Mesenchymal stem cell (in vitro differentiated cells and primary cell): Measurements from ENCODE around the gene ATP8B4.

Experiments used
- DNase-seq: peaks from one replicate; pipeline ENCODE4 v3.0.0-alpha.2; 2013
- H2AFZ ChIP-seq: one replicate; pipeline ENCODE4 v1.6.1; 2013; ENCODE audit warnings: low read depth, mild to moderate bottlenecking, control low read depth, inconsistent platforms, low read length, moderate library complexity
- H2AK5ac ChIP-seq: 2 replicates; pipeline ENCODE4 v1.6.1; 2013; ENCODE audit warnings: low read length, moderate library complexity, mild to moderate bottlenecking, inconsistent platforms; ENCODE audit not compliant: severe bottlenecking
- H2BK120ac ChIP-seq: one replicate; pipeline ENCODE4 v1.6.1; 2013; ENCODE audit warnings: low read depth, mild to moderate bottlenecking, inconsistent platforms, low read length, moderate library complexity
- H2BK12ac ChIP-seq, 2 experiments: one replicate each; pipeline ENCODE4 v1.6.1; 2013; ENCODE audit warnings: inconsistent platforms in 2 of 2, low read length in 2 of 2, mild to moderate bottlenecking in 2 of 2, moderate library complexity in 2 of 2, control low read depth in 1 of 2
- H2BK15ac ChIP-seq: one replicate; pipeline ENCODE4 v1.6.1; 2013; ENCODE audit warnings: mild to moderate bottlenecking, low read depth, inconsistent platforms; ENCODE audit not compliant: poor library complexity, severe bottlenecking
- H2BK5ac ChIP-seq: 2 replicates; pipeline ENCODE4 v1.6.1; 2013; ENCODE audit warnings: low read depth, mild to moderate bottlenecking, low read length, control low read depth, inconsistent platforms; ENCODE audit not compliant: poor library complexity, severe bottlenecking
- H3K14ac ChIP-seq, 2 experiments: one replicate each; pipeline ENCODE4 v1.6.1; 2013; ENCODE audit warnings: inconsistent platforms in 2 of 2, low read length in 2 of 2, control low read depth in 1 of 2, mild to moderate bottlenecking in 1 of 2, moderate library complexity in 1 of 2
- H3K18ac ChIP-seq, 2 experiments: one replicate each; pipeline ENCODE4 v1.6.1; 2013; ENCODE audit warnings: inconsistent platforms in 2 of 2, low read length in 2 of 2, control low read depth in 1 of 2, low read depth in 1 of 2, mild to moderate bottlenecking in 1 of 2
- H3K23ac ChIP-seq, 2 experiments: one replicate each; pipeline ENCODE4 v1.6.1; 2013; ENCODE audit warnings: inconsistent platforms in 2 of 2, low read length in 2 of 2, mild to moderate bottlenecking in 2 of 2, moderate library complexity in 2 of 2, control low read depth in 1 of 2
- H3K27ac ChIP-seq: 2 replicates; pipeline ENCODE4 v1.5.1; 2013; ENCODE audit warnings: mild to moderate bottlenecking, moderate library complexity, low read length, control low read depth, inconsistent platforms; ENCODE audit not compliant: poor library complexity, severe bottlenecking
- H3K27me3 ChIP-seq, 2 experiments: 2 replicates each; pipeline versions ENCODE4 v1.6.1 to v1.7.0; 2013; ENCODE audit warnings: low read length in 2 of 2, mild to moderate bottlenecking in 2 of 2, moderate library complexity in 2 of 2, control low read depth in 1 of 2, inconsistent platforms in 1 of 2; ENCODE audit not compliant: control insufficient read depth in 1 of 2, insufficient read depth in 1 of 2
- H3K36me3 ChIP-seq, 2 experiments: 2 replicates each; pipeline versions ENCODE4 v1.6.1 to v1.7.0; 2013; ENCODE audit warnings: low read length in 2 of 2, control low read depth in 1 of 2, inconsistent platforms in 1 of 2, low read depth in 1 of 2, mild to moderate bottlenecking in 1 of 2; ENCODE audit not compliant: insufficient read depth in 2 of 2, control insufficient read depth in 1 of 2
- H3K4ac ChIP-seq, 2 experiments: one replicate each; pipeline ENCODE4 v1.6.1; 2013; ENCODE audit warnings: inconsistent platforms in 2 of 2, low read length in 2 of 2, mild to moderate bottlenecking in 2 of 2, moderate library complexity in 2 of 2, control low read depth in 1 of 2, low read depth in 1 of 2
- H3K4me1 ChIP-seq: 2 replicates; pipeline ENCODE4 v1.6.1; 2013; ENCODE audit warnings: low read depth, low read length, control low read depth; ENCODE audit not compliant: control insufficient read depth, insufficient read depth
- H3K4me2 ChIP-seq: 2 replicates; pipeline ENCODE4 v1.6.1; 2013; ENCODE audit warnings: low read length, mild to moderate bottlenecking, inconsistent platforms; ENCODE audit not compliant: poor library complexity, severe bottlenecking
- H3K4me3 ChIP-seq, 2 experiments: 2 replicates each; pipeline versions ENCODE4 v1.5.1 to v1.7.0; 2013; ENCODE audit warnings: low read length in 2 of 2, mild to moderate bottlenecking in 2 of 2, control low read depth in 1 of 2, low read depth in 1 of 2; ENCODE audit not compliant: insufficient read depth in 1 of 2
- H3K79me1 ChIP-seq: replicated peaks from 2 replicates; pipeline ENCODE4 v1.6.1; 2013; ENCODE audit warnings: mild to moderate bottlenecking, control low read depth, low read length, inconsistent platforms; ENCODE audit not compliant: poor library complexity, severe bottlenecking
- H3K9ac ChIP-seq: 2 replicates; pipeline ENCODE4 v1.7.0; 2013; ENCODE audit warnings: mild to moderate bottlenecking, low read length, moderate library complexity
- H3K9me3 ChIP-seq: 2 replicates; pipeline ENCODE4 v1.7.0; 2013; ENCODE audit warnings: mild to moderate bottlenecking, low read length; ENCODE audit not compliant: control insufficient read depth
- H4K8ac ChIP-seq: one replicate; pipeline ENCODE4 v1.6.1; 2013; ENCODE audit warnings: inconsistent platforms, mild to moderate bottlenecking, low read length, moderate library complexity
- H4K91ac ChIP-seq: one replicate; pipeline ENCODE4 v1.6.1; 2013; ENCODE audit warnings: mild to moderate bottlenecking, low read length, inconsistent platforms
- WGBS: methylation state at CpG from one replicate; pipeline ENCODE4 v1.1.7; 2013; ENCODE audit warnings: mixed read lengths; 5-methylcytosine and 5-hydroxymethylcytosine counted together

The ATP8B4 gene

GRCh38 chr15:49987896-49988295 lies 131.1 kb downstream of the ATP8B4 start:
- no peak overlapping the region for H3K18ac ChIP-seq
- no peak overlapping the region for H2AFZ ChIP-seq
- H3K4ac ChIP-seq: no peak overlapping the region
- H3K79me1 ChIP-seq: no peaks in the 10 kb centered on the region
- no peak for DNase-seq
- no peaks in the 10 kb centered on the region for H3K36me3 ChIP-seq
- no peak overlapping the region for H3K4me3 ChIP-seq
- H2BK120ac ChIP-seq: no peak overlapping the region
- H2BK5ac ChIP-seq: no peak overlapping the region
- no peak overlapping the region for H3K14ac ChIP-seq
- peaks cover 0 to 3% of the 10 kb centered on the region in 2 experiments for H3K27me3 ChIP-seq
- H4K8ac ChIP-seq: no peak overlapping the region
- H2BK15ac ChIP-seq: no peak overlapping the region
- H2BK12ac ChIP-seq: no peak overlapping the region
- H3K27ac ChIP-seq: no peak overlapping the region
- no peak overlapping the region for H4K91ac ChIP-seq
- H3K9me3 ChIP-seq: no peaks in the 10 kb centered on the region
- WGBS: 64% methylated on average over 1 of the region's 3 CpGs
- no peak overlapping the region for H3K23ac ChIP-seq
- no peak overlapping the region for H3K4me2 ChIP-seq
- H3K4me1 ChIP-seq: no peaks in the 10 kb centered on the region
- no peak overlapping the region for H3K9ac ChIP-seq
- no peak overlapping the region for H2AK5ac ChIP-seq

DNA sequence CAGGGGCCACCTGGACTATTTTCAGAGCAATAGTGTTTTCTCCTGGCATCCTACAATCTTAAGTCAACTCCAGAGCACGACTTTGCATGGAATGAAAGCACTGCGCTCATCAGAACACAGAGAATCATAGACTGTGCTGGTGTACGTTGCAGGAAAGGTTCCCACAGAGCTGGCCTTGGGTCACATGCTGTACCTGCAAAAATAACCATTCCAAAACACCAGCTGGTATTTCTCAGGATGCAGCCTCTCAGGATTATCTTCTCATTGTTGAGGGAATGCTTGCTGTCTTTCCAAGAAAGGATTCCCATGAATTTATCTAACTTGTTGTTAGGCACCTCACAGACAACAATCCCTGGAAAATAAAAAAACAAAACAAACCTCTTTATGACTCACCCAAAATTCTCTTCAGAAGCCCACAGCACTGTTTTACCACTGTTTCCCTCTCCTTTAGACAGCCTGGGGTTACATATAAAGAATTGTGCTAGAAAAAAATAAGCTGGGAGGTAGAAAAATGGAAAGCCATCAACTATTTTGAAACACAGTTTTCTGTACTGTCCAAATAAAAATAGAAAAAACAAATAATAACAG lies 131.7 kb downstream of the ATP8B4 start:
- H3K27me3 ChIP-seq: peaks cover 0 to 3% of the 10 kb centered on the region in 2 experiments
- peak overlapping the region; percentile 19 to 66 for H3K18ac ChIP-seq
- H4K91ac ChIP-seq: no peak overlapping the region
- peak overlapping the region; percentile 35 to 88 for H3K4ac ChIP-seq
- no peaks in the 10 kb centered on the region for H3K79me1 ChIP-seq
- peak overlapping the region; percentile 49 for H2BK120ac ChIP-seq
- H3K4me1 ChIP-seq: no peaks in the 10 kb centered on the region
- no peak overlapping the region for H2AFZ ChIP-seq
- H3K27ac ChIP-seq: no peak overlapping the region
- H2BK15ac ChIP-seq: no peak overlapping the region
- H4K8ac ChIP-seq: no peak overlapping the region
- no peak overlapping the region for H2AK5ac ChIP-seq
- no peak overlapping the region for H3K9ac ChIP-seq
- 65% methylated on average over 3 of the region's 3 CpGs for WGBS
- no peak overlapping the region for H3K4me3 ChIP-seq
- H3K4me2 ChIP-seq: no peak overlapping the region
- H3K36me3 ChIP-seq: no peaks in the 10 kb centered on the region
- no peak overlapping the region for H3K23ac ChIP-seq
- DNase-seq: peak; percentile 78
- no peak overlapping the region for H2BK5ac ChIP-seq
- H3K9me3 ChIP-seq: no peaks in the 10 kb centered on the region
- peak overlapping the region in 1 of 2 experiments; percentile 52 for H2BK12ac ChIP-seq
- peak overlapping the region in 1 of 2 experiments; percentile 71 for H3K14ac ChIP-seq

- H2BK15ac ChIP-seq: no peak overlapping the region
- no peaks in the 10 kb centered on the region for H3K9me3 ChIP-seq
- 0% methylated on average over 1 of the region's 3 CpGs for WGBS
- DNase-seq: no peak
- H3K36me3 ChIP-seq: no peaks in the 10 kb centered on the region
- H2AFZ ChIP-seq: no peak overlapping the region
- no peak overlapping the region for H4K91ac ChIP-seq
- H4K8ac ChIP-seq: no peak overlapping the region
- H2BK5ac ChIP-seq: no peak overlapping the region
- no peak overlapping the region for H3K23ac ChIP-seq
- H3K14ac ChIP-seq: no peak overlapping the region
- H3K27me3 ChIP-seq: peaks cover 0 to 3% of the 10 kb centered on the region in 2 experiments
- H3K4me2 ChIP-seq: no peak overlapping the region
- H3K4me1 ChIP-seq: no peaks in the 10 kb centered on the region
- no peak overlapping the region for H2AK5ac ChIP-seq
- H2BK120ac ChIP-seq: no peak overlapping the region
- no peak overlapping the region for H3K9ac ChIP-seq
- no peak overlapping the region for H3K4me3 ChIP-seq
- H3K4ac ChIP-seq: no peak overlapping the region
- H2BK12ac ChIP-seq: peak overlapping the region in 1 of 2 experiments; percentile 71
- no peaks in the 10 kb centered on the region for H3K79me1 ChIP-seq
- no peak overlapping the region for H3K18ac ChIP-seq
- no peak overlapping the region for H3K27ac ChIP-seq
These were observed 132.7 kb downstream of the ATP8B4 start for GRCh38 chr15:49986326-49986725.

DNA sequence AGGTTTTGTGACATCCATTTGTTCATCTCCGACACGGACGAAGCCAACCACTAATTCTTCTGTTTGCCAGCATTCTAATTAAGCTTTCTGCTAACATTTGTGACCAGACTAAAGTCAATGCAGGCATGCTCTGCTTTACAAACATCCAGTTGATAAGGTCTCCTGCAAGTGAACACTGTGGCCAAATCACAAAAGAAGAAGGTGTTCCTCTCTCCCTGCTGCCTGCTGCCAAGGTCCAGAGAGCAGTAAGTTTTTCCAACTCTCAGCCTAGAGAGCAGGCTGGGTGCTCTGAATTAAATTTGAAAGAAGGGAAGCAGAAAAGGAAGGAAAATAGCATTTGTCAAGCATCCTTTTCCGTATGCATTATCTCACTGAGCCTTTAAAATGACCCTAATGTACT lies 133.6 kb downstream of the ATP8B4 start:
- H3K36me3 ChIP-seq: no peaks in the 10 kb centered on the region
- DNase-seq: no peak

More for the DNA sequence above, 133.6 kb downstream of the ATP8B4 start:
- Histone ChIP-seq H4K91ac (no peak overlapping the region), H3K79me1 (no peaks in the 10 kb centered on the region), H3K4me2 (no peak overlapping the region), H3K27ac (no peak overlapping the region), H2BK12ac (peak overlapping the region; percentile 63 to 84), H3K9me3 (no peaks in the 10 kb centered on the region), H3K23ac (no peak overlapping the region), H3K14ac (no peak overlapping the region), H2AK5ac (no peak overlapping the region), H4K8ac (no peak overlapping the region), H3K4me3 (no peak overlapping the region), H2BK120ac (no peak overlapping the region), H2BK15ac (no peak overlapping the region), H3K4ac (peak overlapping the region in 1 of 2 experiments; percentile 84), H3K9ac (no peak overlapping the region), H3K18ac (no peak overlapping the region), H3K4me1 (no peaks in the 10 kb centered on the region), H2AFZ (no peak overlapping the region), H3K27me3 (peaks cover 0 to 3% of the 10 kb centered on the region in 2 experiments), H2BK5ac (no peak overlapping the region)
- WGBS: 68% methylated on average over 4 of the region's 4 CpGs
